T1000 (cell line): ENCODE data around the gene SORCS2.

Source experiments
- DNase-seq: peaks from one replicate; lab custom pipeline; 2025; ENCODE audit warnings: mixed read lengths; lab: John Stamatoyannopoulos, UW

Gene SORCS2

DNA sequence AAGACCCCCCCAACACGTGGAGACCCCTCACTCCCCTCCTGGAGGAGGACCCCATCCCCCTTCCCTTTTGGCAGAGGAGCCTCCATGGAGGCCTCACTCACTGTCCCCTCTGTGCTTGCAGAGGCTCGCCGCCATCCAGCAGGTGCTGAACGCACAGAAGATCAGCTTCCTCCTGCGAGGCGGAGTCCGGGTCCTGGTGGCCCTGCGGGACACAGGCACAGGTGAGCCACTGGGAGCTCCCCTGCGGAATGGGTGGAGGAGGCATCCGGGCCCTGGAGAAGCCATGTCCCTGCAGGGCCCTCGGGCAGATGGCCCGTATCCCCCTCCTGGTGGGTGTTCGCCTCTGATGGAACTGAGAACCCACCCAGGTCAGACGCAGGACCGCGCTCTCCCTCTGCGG, 540.9 kb downstream of the SORCS2 start:
- DNase-seq, result no peak

DNA sequence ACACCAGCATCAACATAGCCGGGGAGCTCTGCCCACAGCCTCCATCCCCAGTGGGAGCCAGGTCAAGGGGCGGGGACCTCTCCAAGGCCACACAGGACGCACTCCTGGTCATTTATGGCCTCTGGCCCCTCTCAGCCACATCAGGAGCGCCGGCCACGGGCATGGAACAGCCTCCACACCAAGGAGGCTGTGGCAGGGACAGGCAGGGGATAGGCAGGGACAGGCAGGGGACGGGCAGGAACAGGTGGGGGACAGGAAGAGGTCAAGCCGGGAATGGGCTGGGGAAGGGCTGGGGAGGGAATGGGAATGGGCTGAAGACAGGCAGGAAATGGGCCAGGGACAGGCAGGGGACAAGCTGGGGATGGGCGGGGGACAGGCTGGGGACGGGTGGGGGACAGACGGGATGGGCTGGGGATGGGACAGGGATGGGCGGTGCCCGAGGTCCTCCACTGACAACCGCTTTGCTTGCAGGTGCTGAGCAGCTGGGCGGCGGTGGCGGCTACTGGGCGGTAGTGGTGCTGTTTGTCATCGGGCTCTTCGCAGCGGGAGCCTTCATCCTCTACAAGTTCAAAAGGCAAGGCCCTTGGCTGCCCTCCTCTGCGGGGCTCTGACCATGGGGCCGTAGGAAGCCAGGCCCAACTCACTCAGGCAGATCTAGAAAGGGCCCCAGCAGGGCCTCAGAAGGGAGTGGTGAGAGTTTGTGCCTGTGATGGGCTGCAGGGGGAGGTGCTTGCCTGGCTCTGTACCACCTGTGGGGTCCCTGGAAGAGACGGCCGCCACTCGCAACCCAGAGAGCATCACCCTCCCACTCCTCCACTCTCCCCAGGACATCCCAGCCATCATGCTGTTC, 541.7 kb downstream of the SORCS2 start:
- DNase-seq, result no peak

GRCh38 chr4:7734651-7735260, 542.4 kb downstream of the SORCS2 start:
- DNase-seq, result no peak

DNA sequence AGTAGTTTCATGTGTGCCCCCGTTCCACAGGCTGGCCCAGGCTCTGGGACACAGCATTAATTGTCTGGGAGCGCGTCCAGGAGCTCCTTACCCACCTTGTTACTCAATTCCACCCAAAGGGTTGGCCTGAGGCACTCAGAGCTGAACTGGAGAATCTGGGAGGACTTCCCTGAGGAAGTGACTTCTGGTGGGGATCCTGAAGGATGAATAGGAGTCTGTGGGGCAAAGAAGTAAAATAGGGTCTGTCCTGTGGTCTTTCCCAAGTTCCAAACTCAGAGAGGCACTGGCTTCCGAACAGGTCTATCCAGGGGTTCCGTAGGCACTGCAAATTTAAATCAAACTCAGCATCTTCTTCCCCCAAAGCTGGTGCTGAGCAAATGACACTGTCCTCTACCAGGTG, 543.1 kb downstream of the SORCS2 start:
- DNase-seq, result no peak

DNA sequence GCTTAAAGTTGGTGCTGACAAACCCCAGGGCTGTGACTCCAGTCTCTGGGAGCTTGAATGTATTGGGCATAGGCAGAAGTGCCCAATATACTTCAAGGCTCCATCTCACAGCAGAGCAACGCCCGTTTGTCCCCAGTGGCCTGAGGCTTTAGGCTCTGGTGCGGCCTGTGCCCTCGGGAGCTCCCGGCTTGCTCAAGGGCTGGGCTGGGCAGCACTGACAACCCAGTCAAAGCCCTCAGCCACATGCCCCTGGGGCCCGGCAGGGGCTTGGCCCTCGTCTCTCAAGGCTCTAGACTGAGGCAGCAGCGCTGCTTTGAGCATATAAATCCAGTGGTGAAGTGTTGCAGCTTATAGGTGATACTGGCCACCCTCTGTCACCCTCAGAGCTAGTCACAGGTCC, 543.6 kb downstream of the SORCS2 start:
- no peak for DNase-seq

GRCh38 chr4:7736436-7737267, 544.3 kb downstream of the SORCS2 start:
- DNase-seq, result no peak

DNA sequence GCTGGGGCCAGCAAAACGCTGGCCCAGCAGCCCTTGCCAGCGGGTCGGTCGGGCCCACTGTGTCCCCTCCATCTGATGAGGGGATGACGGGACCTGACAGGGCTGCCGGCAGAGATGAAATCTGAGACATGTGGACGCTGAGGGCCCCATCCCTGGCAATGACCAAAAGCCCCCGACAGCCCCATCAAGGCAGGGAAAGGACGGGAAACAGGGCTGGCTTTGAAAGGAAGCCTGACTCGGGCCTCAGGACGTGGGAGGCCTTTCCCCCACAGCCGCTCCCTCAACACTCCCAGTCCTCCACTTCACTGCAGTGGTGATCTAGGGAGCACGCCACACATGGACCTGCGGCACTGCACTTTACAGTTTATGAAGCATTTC, 544.9 kb downstream of the SORCS2 start:
- no peak for DNase-seq

DNA sequence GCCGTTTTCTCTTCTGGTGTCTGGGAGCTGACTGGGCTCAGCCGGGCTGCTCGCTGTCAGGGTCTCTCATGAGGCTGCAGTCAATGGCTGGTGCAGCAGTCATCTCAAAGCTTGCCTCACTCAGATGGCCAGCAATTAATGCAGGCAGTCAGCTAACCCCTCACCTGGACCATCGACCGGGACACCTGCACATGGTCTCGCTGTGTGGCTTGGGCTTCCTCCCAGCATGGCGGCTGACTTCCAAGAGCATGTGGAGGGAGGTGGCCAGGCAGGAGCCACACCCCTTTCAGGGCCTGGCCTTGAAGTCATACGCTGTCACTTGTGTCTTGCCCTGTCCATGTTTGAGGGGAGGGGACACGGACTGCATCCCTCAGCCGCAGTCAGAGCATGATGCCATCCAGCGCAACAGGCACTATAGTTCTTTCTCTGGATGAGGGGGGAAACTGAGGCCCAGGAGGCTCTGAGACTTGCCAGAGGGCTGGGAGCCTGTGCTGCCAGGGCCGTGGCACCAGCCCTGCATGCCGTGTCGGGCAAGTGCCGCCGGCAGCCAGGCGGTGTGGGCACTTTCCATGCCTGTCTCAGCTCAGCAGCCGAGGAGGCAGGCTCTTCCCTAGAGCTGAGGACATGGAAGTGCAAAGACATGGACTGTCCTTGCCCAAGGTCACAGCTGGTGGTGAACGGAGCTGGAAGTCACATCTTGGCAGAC, 545.6 kb downstream of the SORCS2 start:
- DNase-seq, result no peak

GRCh38 chr4:7738458-7739076, 546.2 kb downstream of the SORCS2 start:
- no peak for DNase-seq

DNA sequence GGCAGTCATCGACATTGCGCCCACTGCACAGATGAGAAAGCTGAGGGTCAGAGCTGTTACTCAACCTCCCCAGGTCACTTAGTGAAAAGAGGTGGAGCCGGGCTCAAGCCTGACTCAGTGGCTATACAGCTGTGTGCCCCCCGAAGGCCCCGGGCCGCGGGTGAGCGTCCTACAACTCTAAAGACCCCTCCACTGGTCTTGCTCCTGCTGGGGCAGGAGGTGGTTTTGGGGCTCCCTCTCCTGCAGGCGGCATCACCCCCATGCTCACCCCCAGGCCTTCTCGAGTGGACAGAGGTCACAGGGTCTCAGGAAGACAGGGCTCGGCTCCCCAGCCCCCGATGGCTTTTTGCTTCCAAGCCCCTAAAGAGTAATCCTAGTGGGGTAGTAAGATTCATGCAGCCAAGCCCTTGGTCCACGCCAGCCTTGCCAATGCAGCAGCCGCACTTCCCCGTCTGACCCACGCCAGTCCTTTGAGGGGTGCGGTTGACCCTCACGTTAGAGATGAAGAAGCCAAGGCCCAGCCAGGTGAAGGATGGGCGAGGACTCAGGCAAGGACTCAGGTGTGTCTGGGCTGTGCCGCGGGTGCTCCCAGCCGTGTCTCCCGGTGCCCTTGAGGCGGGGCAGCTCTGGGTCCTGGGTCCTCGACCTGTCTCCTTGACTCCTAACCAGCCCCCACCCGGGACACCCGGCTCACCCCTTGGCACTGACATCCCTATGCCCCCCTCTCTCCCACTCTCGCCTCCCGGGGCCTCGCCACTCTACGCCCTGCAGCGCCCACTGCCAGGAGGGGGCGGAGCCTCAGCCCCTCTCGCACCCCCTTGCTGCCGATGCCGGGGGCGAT, 547.0 kb downstream of the SORCS2 start:
- no peak for DNase-seq

- no peak for DNase-seq
Observed at GRCh38 chr4:7739918-7740865, 547.9 kb downstream of the SORCS2 start.

GRCh38 chr4:7740866-7741525, 548.7 kb downstream of the SORCS2 start:
- no peak for DNase-seq

- no peak for DNase-seq
Observed at GRCh38 chr4:7741946-7742806, 549.8 kb downstream of the SORCS2 start.

GRCh38 chr4:7742807-7743280, 550.5 kb downstream of the SORCS2 start:
- DNase-seq, result no peak

DNA sequence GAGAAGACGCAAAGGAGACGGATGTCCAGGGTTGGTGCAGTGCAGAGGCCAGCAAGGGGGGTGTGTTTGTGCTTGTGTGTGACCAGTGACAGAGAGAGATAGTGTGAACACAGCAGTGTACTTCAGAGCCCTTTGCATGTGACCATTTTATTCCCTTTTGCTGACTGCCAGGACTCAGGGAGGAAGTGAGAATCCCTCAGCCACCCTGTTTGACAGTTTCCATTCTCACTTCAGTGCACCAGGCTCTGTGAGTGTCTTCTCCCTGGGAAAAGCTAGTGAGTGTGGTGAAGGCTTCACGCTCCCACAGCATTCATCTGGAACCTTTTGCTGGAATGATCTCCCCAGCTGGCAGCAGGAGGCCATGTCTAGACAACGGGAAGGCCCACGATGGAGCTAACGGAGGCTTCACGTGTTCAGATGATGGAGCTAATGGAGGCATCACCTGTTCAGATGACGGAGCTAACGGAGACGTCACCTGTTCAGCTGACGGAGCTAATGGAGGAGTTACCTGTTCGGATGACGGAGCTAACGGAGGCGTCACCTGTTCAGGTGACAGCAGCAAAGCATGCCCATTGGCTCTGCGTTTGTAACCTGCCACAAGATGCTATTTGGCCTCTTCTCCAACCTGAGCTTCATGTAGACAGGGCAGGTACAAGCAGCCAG, 551.9 kb downstream of the SORCS2 start:
- no peak for DNase-seq

DNA sequence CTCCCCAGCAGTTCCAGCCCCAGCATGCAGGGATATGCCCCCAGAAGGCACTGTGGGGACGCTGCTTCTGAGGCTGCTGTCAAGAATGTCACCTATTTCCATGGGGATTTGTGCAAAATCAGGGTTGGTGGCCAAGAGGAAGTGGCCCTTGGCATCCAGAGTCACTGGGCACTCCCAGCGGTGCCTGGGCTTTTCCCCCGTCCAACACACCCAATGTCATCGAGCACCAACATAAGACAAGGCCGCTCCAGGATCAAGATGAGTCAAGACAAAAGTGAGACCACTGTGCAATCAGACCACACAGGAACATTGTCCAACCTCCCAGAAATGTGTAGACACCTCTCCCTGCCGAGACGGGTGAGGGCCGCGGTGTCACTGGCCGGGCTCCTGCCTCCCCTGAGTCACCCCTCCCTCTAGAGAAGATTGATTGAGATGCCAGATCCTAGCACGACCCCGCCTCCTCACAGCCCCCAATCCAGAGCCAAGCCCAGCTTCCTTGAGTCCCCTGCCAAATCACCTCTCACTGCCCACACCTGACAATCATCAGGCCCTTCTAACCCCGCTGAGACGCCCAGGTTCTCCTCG, 553.1 kb downstream of the SORCS2 start:
- no peak for DNase-seq
